Right hindlimb (tissue), 1 donor: ENCODE data around the gene TMEM61.

Experiments
- DNase-seq: peaks from one replicate; pipeline ENCODE4 v3.0.0-alpha.2; 2018

TMEM61 gene

DNA sequence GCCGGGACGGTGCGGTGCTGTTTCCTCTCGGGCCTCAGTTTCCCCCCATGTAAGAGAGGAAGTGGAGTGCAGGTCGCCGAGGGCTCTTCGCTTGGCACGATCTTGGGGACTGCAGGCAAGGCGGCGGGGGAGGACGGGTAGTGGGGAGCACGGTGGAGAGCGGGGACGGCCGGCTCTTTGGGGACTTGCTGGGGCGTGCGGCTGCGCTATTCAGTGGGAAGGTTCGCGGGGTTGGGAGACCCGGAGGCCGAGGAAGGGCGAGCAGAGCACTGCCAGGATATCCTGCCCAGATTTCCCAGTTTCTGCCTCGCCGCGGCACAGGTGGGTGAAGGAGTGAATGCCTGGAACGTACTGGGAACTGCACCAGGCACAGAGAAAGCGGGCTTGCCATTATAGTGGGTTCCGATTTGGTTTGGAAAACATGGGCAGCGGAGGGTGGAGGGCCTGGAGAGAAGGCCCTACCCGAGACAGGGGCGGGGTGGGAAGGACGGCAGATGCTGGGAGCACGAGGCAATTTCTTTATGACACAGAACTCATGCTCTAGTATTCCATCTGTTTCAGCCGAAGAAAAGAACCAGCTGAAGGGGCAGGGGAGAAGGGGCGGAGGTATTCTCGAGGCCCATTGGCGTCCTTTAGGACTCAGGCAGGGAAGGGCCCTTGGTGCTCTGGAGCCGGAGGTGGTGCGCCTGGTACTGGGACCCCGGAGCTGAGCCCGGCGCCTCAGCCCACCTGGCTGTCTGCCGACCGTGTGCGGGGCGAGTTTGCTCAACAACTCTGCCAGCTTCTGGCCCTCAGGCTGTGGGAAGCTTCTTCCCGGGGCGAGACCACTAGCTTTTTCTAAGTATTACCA, 59.9 kb downstream of the TMEM61 start:
- no peak for DNase-seq

DNA sequence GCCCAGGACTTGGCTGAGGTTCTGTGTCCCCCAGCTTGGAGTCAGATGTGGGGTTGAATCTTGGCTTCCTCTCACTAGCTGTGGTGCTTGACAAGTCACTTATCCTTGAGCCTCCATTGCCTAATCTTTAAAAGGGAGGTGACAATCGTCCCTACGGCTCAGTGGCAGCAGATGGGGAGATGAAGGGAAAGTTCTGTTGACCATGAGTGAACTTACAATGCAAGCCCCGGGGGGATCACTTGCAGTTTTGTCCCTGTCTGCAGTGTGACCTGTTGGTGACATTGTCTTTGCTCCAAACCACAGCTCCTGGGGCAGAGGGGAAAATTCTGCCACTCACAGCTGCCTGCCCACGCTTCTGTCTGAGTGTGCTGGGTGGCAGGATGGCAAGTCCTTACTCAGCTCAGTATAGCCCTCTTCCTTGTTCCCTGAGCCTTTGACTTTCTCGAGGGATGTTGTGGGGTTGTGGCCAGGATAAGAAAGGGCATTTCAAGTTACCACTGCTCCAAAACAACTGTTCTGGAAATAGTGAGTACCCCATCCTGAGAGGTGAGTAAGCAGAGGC, 60.6 kb downstream of the TMEM61 start:
- DNase-seq: no peak

DNA sequence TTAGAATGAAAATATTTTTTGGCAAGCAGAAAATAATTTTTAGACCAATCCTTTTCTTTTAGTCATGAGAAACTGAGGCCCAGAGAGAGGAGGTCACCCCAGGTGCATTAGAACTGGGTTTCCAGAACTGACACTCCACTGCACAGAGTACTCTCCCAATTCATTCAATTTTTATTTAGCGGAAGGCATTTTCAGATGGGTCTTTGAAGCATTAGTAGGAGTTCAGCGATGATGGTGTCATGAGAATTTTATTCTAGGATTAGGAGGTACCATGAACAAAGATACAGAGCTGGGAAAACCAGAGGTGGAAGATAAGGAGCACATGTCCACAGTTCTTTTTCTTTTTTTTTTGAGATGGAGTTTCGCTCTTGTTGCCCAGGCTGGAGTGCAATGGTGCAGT, 61.2 kb downstream of the TMEM61 start:
- DNase-seq: no peak
